HG03159 (cell line): ENCODE results near the gene VPS13C.
"Not testable (repeated sequence)": the region's sequence is repeated elsewhere in the genome, so short reads cannot be mapped to it uniquely, and the experiment has no call there.

Experiments used
- ATAC-seq: cut with Tn5 transposase; IDR thresholded peaks from one replicate; pipeline ENCODE4 v1.9.1; 2021; ENCODE audit warnings: mild to moderate bottlenecking, moderate library complexity; ENCODE audit not compliant: unreplicated experiment

The VPS13C gene

DNA sequence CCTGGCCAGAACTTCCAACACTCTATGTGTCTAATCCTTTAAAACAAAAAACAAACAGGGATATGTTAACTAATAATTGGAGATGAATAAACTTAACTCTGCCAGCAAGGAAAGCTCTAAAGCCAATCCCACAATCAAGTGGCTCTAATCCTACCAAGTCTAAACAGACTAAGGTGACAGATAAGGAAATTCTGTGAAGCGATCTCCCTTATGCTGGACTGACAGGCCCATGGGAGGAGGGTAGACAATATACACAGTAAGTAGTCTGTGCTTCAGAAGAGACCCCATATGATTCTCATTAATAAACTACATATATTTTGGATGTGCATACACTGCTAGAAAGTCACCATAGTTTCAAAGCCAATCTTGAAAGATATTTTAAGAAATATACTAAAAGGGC is 10.1 kb downstream of the VPS13C start:
- ATAC-seq: no peak

DNA sequence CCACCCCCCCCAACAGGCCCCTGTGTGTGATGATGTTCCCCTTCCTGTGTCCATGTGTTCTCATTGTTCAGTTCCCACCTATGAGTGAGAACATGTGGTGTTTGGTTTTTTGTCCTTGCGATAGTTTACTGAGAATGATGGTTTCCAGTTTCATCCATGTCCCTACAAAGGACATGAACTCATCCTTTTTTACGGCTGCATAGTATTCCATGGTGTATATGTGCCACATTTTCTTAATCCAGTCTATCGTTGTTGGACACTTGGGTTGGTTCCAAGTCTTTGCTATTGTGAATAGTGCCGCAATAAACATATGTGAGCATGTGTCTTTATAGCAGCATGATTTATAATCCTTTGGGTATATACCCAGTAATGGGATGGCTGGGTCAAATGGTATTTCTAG is 12.0 kb downstream of the VPS13C start:
- ATAC-seq: not testable (repeated sequence)

DNA sequence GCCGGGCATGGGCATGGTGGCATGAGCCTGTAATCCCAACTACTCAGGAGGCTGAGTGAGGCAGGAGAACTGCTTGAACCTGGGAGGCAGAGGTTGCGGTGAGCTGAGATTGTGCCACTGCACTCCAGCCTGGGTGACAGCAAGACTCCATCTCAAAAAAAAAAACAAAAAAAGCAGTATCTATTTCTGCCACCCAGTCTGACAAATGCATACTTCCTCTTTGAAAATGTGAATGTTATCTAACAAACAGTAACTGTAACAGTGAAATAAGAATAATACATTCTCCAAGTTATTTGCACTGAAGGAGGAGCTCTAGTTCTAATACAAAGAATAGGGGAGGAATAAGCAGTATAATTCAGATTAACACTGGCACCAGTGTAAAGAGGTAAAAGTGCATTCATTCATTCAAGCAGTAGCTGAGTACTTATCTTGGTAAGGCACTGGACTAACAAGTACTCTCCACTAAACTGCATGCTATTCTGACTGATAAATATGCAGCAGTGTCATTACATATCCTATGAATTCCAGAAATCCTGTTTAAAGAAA is 12.9 kb downstream of the VPS13C start:
- no peak for ATAC-seq

GRCh38 chr15:62046078-62046743 is 14.0 kb downstream of the VPS13C start:
- ATAC-seq: no peak

GRCh38 chr15:62035256-62035924 is 24.9 kb downstream of the VPS13C start:
- no peak for ATAC-seq

DNA sequence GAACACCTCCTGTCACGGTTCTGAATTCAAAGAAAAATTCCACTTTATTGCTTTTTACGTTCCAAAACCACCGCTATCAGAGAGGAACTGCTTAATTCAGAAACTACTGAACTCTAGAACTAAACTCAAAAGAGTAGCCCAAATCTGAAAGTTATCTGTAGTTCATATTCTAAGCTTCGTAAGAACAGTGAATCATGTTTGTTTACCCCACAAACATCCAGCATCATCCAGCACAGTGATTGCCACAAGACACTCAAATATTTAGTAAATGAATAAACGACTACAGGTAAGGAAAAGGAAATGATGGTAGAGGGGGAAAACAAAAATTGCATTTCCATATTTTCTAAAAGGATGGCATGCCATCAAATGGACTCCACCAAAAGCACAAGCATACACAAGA is 32.3 kb downstream of the VPS13C start:
- ATAC-seq: no peak

DNA sequence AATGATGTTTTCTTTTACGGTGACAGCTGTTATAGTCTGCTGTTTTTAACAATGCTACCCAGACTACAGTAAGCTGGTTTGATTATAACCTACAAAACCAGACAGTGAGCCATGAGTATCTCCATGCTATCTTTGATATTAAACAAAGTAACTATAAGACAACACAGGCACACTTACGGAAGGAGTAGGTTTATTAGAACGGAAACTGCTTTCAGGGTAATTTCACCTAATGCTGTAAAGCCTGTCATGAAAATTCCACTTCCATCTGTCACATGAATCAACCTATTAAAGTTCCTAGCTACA is 33.0 kb downstream of the VPS13C start:
- ATAC-seq: no peak

DNA sequence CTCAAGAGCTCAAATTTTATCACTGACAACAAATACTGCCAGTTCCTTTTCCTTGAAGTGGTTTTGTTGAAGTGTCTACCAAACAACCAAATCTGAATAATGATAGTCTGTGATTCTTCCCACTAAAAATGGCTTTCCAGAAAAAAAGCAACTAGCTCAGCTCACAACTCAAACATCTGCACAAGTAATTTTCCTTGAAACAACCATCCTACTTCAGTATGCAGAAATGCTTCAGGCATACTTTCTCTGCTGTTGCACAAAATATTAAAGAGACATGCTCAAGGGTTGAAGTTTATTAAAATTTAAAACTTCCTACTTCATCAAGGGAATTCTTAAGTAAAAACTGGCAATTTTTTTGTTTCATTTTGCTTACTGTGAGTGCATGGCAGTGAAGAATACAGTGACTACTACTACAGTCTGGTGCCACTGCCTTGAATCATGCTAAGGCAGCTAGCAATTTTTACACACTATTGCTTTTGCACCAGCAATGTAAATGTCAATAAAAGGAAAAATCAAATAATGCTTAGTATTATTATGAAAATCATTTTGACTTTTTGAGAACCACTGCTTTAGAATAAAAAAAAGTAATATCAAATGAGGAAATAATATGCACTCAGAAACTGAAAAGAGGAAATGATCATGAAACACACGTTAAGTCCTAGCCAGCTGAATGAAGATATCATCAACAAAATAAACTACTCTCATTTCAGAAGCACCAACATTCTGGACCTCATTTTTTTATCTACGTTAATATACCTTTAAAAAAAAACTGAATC is 33.6 kb downstream of the VPS13C start:
- no peak for ATAC-seq

DNA sequence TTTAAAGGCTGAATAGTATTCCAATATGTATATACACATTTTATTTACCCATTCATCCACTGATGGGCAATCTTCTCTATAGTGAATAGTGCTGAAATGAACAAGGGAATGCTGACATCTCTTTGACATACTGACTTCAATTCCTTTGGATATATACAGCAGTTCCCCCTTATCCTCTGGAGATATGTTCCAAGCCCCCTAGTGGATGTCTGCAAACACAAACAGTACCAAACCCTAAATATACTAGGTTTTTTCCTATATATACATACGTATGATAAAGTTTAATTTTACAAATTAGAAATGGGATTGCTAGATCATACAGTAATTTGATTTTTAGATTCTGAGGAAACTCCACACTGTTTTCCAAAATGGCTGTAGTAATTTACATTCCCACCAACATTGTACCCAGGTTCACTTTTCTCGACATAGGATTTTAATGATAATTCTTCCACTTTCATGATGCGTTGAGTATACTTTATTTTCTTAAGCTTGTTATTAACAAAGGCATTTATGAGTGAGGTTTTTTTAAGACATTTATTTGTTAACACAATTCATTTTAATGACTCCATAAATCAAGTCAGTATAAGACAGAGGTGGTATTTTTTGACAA is 38.2 kb downstream of the VPS13C start:
- ATAC-seq: no peak

DNA sequence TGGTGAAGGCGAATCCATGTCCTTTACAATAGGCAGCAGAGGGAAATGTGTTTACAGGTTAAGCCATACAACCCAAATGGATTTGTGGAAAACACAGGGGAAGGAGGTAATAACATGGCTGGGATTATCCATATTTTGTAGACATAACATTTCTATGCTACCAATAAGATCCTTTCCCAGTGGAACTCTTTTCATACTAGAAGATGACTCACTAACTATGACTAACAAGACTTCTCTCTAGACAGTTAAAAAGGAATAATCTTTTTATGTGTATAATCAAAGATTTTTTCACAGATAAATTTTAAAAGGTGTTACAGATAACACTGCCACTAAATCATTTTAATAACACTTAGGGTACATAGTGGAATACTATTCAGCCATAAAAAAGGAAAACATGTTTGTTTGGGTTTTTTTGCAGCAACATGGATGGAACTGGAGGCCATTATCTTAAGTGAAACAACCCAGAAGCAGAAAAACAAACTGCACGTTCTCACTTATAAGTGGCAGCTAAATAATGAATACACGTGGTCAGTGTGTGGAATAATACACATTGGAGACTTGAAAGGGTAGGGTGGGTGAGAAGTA is 39.6 kb downstream of the VPS13C start:
- no peak for ATAC-seq

- ATAC-seq: not testable (repeated sequence)
These were observed 54.9 kb downstream of the VPS13C start for GRCh38 chr15:62005354-62005753.

- ATAC-seq: no peak
These were observed 62.5 kb downstream of the VPS13C start for GRCh38 chr15:61997786-61998185.

GRCh38 chr15:61996056-61996635 is 64.1 kb downstream of the VPS13C start:
- no peak for ATAC-seq

GRCh38 chr15:61994216-61994615 is 66.0 kb downstream of the VPS13C start:
- no peak for ATAC-seq

- ATAC-seq: no peak
These were observed 67.7 kb downstream of the VPS13C start for GRCh38 chr15:61992518-61992917.

DNA sequence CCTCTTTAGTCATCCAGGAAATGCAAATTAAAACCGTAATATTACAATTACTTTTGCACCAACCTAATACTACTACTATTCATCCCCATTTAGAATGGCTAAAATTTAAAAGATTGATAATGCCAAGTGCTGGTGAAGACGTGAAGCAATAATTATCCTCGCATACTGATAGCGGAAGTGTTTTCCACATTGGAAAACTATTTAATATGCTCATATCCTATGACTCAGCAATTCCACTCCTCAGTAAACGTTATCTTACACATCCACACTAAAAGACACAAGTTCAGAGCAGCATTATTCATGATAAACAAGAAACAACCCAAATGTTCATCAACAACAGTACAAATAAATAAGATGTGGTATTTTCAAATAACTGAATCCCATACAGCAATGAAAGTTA is 70.6 kb downstream of the VPS13C start:
- no peak for ATAC-seq

DNA sequence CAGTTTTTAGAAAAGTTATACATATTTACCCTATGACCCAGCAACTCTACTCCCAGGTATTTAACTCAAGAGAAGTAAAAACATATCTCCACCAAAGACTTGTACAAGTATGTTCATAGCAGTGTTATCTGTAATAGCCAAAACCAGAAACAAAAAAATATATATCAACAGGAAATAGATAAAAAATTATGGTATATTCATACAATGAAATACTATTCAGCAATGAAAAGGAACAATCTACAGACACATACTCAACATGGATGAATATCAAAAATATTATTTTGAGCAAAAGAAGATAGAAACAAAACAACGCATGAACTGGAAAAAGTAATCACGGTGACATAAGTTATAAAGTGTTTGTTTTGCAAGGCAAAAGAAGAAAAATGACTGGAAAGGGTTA is 72.4 kb downstream of the VPS13C start:
- no peak for ATAC-seq

DNA sequence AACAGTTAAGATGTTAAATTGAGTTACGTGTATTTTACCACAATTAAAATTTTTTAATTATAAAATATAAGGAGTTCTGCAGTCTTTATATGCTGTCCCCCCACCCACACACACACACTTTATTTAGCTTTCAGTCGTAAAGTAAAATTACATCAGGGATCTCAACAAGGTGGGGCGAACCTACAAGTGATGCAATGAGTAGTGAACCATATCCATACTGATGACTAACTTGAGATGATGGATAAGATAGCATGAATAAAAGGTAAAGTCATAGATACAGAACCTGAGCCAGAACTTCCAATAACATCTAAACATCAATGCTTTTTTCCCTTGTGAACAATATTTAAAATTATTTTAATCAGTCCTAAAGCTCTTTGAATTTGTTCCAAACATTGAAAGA is 77.2 kb downstream of the VPS13C start:
- ATAC-seq: no peak

DNA sequence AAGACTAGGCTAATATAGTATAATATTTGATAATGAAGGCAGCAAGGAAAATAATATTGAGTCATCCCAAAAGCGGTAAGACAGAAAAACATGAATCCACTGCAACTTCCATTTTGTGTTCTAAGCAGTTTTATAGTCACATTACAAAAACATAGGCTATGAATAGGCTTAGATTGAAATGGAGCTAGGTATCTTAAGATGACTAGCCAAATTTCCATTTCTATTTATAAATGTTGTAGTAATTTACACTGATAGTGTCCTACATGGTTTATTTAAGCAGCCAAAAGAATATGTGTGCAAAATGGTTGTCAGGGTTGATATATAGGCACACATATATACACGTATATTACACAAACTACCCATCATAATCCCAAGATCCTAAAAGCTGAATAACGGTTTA is 82.0 kb downstream of the VPS13C start:
- ATAC-seq: no peak

DNA sequence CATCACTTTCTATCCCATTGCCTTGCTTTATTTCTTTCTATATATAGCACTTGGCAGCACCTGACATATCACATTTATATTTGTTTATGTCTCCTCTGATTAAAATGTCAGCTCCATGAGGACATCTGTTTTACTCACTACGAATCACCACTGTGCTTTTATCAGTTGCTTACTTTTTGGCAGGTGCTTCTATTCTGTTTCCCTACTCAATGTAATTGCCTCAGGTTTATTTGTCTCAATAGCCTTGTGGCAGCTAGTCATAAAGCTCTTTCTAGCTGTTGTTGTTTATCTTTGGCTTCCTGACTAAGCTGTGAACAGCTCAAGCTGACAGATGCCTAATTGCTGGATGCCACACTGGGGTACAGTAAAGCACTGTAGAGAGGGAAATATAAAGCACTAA is 85.5 kb downstream of the VPS13C start:
- ATAC-seq: no peak

DNA sequence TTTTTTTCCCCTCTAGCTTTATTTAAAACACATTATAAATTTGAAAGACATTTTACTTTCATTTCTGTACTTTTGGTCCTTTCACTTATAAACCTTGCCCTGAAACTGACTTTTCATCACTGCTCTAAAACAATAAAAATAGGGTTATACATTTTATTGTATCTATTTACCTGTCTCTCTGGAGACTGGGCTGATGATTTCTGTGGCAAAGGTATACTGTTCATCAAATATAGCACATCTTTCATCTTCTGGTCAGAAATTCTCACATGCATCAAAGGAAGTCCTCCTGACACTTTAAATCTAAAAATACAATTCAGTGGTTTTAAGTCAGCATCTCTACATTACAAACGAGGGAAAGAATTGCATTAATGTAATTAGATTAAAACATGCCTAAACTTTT is 86.1 kb downstream of the VPS13C start:
- ATAC-seq: no peak
